NCI-H526 (cell line): ENCODE data around the gene YTHDC2.
A peak's percentile ranks its signal among the peaks of the same experiment; 100 is the strongest.

Experiments
- DNase-seq, 2 experiments: peaks; one replicate each; lab custom pipeline; 2025; lab: John Stamatoyannopoulos, UW

YTHDC2 gene

DNA sequence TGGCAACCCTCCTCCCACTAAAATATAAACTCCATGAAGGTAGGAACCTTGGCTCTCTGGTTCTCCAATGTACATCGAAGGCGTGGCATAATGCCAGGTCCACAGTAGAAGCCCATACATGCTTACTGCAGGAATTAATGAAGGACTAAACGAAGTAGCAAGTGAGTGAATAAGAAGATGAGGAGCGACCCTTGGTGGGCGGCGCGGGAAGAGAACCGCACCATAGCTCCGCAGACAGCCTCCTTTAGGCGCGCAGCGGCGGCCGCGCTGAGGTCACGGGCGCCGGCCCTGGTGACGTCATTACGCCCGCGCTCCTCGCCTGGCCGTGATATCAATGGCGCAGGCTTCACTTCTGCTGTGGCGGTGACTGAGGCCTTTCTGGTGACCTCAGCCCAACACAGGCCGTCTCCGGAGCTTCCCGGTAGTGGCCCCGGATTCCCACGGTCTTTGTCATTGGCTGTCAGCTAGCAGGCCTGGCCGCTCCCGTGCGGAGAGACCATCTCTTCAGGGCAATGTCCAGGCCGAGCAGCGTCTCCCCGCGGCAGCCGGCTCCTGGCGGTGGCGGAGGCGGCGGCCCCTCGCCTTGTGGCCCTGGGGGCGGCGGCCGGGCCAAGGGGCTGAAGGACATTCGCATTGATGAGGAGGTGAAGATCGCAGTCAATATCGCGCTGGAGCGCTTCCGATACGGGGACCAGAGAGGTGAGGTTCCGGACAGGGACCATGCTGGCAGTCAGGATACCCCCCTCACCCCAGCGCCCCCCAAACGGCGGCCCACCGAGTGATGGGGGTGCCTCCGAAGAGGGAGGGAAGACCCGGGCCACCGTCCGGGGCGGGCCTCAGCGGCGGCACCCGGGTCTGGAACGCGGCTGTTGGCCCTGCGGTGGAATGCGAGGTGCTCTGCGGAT lies at the start of gene YTHDC2:
YTHDC2 (plus strand) TSS at position 311 of the 905 bp plus-strand sequence; CDS start at position 513, 202 bp downstream.
- peak; percentile 55 to 86 for DNase-seq

DNA sequence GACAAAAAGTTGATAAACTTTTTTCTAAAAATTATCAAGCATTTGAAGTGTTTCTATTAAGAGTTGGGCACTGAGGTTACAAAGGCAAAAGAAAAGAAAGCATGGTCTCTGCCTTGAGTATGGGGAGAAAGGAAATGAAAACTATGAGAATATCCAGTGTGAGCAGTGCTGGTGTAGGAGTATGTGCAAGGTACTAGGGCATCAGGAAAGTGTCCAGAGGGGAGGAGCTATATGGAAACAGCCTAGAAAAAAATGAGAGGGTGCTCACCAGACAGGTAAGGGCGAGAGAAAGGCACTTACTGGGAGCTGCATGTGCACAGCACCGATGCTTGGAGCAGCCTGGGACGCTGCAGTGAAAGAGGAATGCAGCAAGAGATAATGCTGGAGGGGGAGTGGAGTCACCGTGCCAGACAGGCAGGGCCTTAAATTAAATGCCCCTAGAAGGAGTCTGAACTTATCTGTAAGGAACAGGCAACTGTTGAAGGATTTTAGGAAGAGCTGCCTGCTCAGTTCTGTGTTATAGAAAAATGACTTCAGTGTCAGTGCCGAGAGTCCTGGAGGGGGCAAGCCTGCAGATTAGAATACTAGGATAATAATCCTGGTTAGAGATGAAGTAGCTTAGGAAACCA lies 39.3 kb upstream of the YTHDC2 start:
- DNase-seq: no peak

- no peak for DNase-seq
Measured at GRCh38 chr5:113478691-113479090, 34.8 kb upstream of the YTHDC2 start.

DNA sequence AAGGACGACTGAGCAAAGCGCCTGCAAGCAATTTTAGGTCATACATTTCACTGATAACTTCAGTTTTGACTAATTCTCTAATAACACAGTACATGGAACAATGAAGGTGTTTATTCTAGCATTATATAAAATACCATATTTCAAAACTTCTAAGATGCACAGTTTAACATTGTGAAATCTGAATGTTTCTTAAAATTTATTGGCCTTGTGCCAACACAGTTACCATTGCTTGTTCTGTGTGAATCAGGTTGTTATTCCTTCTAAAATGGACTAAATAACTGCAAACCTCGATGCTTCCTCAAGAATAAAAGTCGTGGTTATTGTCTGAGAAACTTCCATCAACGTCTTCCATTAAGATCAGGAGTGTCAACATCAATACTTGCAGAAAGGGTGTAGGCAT lies 33.3 kb upstream of the YTHDC2 start:
- DNase-seq: no peak

- DNase-seq: peak in 1 of 2 experiments; percentile 32
Measured at GRCh38 chr5:113487416-113487780, 26.1 kb upstream of the YTHDC2 start.

DNA sequence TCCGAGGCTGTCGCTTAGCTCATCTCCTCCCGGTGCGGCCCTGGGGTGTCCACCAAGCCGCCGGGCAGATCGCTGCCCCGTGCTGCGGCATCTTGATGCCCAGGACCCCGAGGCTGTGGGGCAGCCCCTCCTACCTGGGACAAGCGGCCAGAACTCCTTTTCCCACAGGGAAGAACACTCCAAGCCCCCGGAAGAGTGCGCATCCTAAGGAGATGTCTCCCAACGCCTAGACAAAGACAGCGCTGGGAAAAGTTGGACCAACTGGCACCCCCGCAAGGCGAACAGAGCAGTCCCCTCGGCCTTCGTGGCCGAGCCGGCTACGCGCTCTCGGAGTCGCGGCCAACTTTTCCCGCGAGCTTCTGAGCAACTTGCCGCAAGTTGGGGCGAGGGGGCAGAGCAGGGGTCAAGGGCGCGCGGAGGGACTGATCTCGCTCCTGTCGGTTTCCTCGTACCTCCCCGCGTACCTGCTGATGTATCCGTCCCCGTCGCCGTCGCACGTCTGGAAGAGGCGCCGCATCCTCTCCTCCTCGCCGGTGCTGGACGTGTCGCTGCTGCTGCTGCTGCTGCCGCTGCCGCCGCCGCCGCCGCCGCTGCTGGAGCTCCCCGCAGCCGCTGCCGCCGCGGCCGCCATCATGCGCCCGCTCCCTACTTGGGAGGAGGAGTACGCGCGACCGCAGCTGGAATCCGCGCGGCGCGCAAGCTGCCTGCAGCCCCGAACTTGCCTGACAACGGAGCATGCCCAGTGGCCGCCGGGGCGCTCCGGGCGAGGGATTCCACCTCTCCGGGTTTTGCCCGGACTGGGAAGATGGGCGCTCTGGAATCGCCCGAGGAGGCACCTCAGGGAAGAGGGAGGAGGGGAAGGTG lies 25.5 kb upstream of the YTHDC2 start, which contains the start of gene MCC:
MCC (minus strand) TSS at position 673 of the 864 bp plus-strand sequence.
- DNase-seq: peak; percentile 46 to 81

DNA sequence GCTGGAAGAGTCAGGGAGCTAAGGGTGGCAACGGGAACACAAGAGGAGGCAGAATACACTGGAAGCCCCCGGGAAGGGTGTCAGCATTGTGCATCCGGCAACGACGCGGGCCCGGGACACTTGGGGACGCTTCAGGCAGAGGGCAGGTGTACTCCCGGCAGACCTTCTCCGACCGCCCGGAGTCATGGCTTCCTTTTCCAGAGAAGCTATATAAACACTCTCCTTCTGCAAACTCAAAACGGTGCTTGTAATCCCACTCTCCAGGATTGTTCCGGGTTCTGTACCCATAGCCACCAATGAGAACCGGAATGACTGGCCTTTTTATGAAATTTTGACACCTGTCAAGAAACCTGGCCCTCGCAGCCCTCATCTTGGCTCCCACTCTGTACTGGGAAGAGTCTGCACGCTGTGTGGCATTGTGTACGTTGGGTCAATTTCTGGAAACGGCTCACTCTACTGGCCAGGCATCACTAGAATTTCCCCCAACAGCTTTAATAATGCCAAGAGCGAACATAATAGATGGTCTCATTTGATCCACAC lies 24.8 kb upstream of the YTHDC2 start:
- DNase-seq: peak in 1 of 2 experiments; percentile 46

GRCh38 chr5:113489299-113489698 lies 24.2 kb upstream of the YTHDC2 start:
- no peak for DNase-seq

DNA sequence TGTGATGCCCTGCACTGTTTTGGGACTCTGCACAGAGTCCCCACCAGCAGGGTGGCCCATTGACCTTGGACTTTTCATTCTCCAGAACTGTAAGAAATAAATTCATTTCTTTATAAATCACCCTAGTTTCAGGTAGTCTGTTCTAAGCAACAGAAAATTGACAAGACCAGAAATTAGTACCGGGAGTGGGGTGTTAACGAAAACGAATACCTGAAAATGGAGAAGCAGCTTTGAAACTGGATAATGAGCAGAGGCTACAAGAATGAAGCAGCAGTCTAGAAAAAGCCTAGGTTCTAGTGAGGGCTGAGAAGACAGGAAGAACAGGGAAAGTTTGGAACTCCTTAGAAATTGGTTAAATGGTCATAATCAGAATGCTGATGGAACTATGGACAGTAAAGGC lies 23.2 kb upstream of the YTHDC2 start:
- DNase-seq: no peak

- no peak for DNase-seq
Measured at GRCh38 chr5:113491022-113491421, 22.5 kb upstream of the YTHDC2 start.

GRCh38 chr5:113493446-113493845 lies 20.0 kb upstream of the YTHDC2 start:
- DNase-seq: no peak

GRCh38 chr5:113495422-113495841 lies 18.1 kb upstream of the YTHDC2 start:
- DNase-seq: no peak

- DNase-seq: no peak
Measured at GRCh38 chr5:113502073-113502472, 11.4 kb upstream of the YTHDC2 start.

- no peak for DNase-seq
Measured at GRCh38 chr5:113503146-113503545, 10.3 kb upstream of the YTHDC2 start.

DNA sequence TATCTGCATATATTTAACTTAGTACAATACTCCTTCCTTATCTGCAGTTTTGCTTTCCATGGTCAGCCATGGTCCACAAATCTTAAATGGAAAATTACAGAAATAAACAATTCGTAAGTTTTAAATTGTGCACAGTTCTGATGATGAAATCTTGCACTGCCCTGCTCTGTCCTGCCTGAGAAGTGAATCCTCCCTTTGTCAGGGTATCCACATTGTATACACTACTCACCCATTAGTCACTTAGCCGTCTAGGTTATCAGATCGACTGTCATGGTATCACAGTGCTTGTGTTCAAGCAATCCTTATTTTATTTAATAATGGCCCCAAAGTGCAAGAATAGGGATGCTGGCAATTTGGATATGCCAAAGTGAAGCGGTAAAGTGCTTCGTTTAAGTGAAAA lies 8.3 kb upstream of the YTHDC2 start:
- DNase-seq: no peak

GRCh38 chr5:113507601-113508000 lies 5.9 kb upstream of the YTHDC2 start:
- DNase-seq: no peak

GRCh38 chr5:113508756-113509155 lies 4.7 kb upstream of the YTHDC2 start:
- no peak for DNase-seq

- peak in 1 of 2 experiments; percentile 54 for DNase-seq
Measured at GRCh38 chr5:113510836-113511451, 2.5 kb upstream of the YTHDC2 start.

DNA sequence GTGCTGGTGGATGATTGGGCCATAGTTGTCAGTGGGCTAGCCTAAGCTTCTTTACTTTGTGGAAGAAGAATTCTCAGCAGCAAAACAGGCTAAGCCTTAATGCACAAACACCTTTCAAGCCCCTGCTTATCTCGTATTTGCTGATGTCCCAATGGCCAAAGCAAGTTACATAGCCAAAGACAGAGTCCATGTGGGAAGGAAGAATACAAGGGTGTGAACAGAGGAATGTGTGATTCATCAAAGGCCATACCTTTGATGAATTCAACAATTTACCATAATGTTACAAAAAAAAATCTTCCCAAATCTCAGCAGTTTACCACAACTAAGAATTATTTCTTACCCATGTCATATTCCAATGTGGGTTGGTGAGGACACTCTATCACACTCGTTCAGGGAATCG lies 1.2 kb upstream of the YTHDC2 start:
- DNase-seq: no peak

GRCh38 chr5:113514289-113514635 lies 768 bp downstream of the YTHDC2 start:
- no peak for DNase-seq

GRCh38 chr5:113518884-113519283 lies 5.4 kb downstream of the YTHDC2 start:
- no peak for DNase-seq

GRCh38 chr5:113519412-113519811 lies 5.9 kb downstream of the YTHDC2 start:
- DNase-seq: no peak
